AML-193 (cell line): ENCODE data around the gene ASB8.

ENCODE experiments used
- DNase-seq, 2 experiments: peaks; one replicate each; lab custom pipeline; 2025; lab: John Stamatoyannopoulos, UW

Gene ASB8

GRCh38 chr12:48157018-48157888 lies at the start of gene ASB8:
TSS of gene ASB8 (minus strand) at chr12:48157515. CDS start at chr12:48153496, 4,019 bp downstream.
- peak; percentile 97 to 98 for DNase-seq

GRCh38 chr12:48203192-48203591 lies 45.9 kb upstream of the ASB8 start, which contains the start of gene OR10AD1:
TSS of gene OR10AD1 (minus strand) at chr12:48203292. CDS start at chr12:48203292, 0 bp downstream.
- DNase-seq = no peak

- DNase-seq = no peak
These were observed 45.5 kb upstream of the ASB8 start for GRCh38 chr12:48202766-48203165.

GRCh38 chr12:48201516-48201915 lies 44.2 kb upstream of the ASB8 start:
- no peak for DNase-seq

- DNase-seq = no peak
These were observed 43.8 kb upstream of the ASB8 start for GRCh38 chr12:48201091-48201490.

- DNase-seq = no peak
These were observed 42.5 kb upstream of the ASB8 start for GRCh38 chr12:48199774-48200221.

- DNase-seq = no peak
These were observed 41.7 kb upstream of the ASB8 start for GRCh38 chr12:48198985-48199384.

- DNase-seq = no peak
These were observed 41.3 kb upstream of the ASB8 start for GRCh38 chr12:48198672-48198971.

GRCh38 chr12:48197971-48198671 lies 40.8 kb upstream of the ASB8 start:
- peak; percentile 90 to 95 for DNase-seq

- peak; percentile 36 to 60 for DNase-seq
These were observed 40.2 kb upstream of the ASB8 start for GRCh38 chr12:48197549-48197970.

- no peak for DNase-seq
These were observed 37.5 kb upstream of the ASB8 start for GRCh38 chr12:48194799-48195201.

- DNase-seq = no peak
These were observed 36.3 kb upstream of the ASB8 start for GRCh38 chr12:48193623-48194022.

- DNase-seq = no peak
These were observed 35.5 kb upstream of the ASB8 start for GRCh38 chr12:48192861-48193260.

- no peak for DNase-seq
These were observed 33.8 kb upstream of the ASB8 start for GRCh38 chr12:48191096-48191495.

- DNase-seq = peak; percentile 39 to 47
These were observed 32.2 kb upstream of the ASB8 start for GRCh38 chr12:48189331-48190125.

GRCh38 chr12:48187916-48188695 lies 30.8 kb upstream of the ASB8 start:
- no peak for DNase-seq

- DNase-seq = no peak
These were observed 28.0 kb upstream of the ASB8 start for GRCh38 chr12:48185181-48185919.

- no peak for DNase-seq
These were observed 27.2 kb upstream of the ASB8 start for GRCh38 chr12:48184549-48184922.

- no peak for DNase-seq
These were observed 26.7 kb upstream of the ASB8 start for GRCh38 chr12:48183876-48184548.
